ENCODE data around the gene DMXL2.

DNA sequence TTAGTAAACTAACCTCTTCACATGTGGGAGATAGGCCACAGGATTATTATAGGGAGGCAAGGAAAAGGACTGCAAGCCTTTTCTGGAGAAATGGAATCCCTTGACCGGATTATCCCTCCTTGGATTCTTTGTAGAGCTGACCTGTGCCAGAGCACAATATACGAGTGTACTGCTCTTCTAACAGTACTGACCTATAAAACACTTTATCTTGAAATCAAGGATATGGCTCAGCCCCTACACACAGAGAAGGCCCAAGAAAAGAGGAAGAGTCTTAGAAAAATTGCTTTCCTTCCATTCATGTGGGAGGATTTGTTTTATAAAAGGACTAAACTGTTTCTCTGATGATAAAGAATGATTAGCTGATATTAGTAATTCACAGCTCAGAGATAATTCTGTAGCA lies 42.2 kb downstream of the DMXL2 start:
- TF ChIP-seq, protein P1, sequence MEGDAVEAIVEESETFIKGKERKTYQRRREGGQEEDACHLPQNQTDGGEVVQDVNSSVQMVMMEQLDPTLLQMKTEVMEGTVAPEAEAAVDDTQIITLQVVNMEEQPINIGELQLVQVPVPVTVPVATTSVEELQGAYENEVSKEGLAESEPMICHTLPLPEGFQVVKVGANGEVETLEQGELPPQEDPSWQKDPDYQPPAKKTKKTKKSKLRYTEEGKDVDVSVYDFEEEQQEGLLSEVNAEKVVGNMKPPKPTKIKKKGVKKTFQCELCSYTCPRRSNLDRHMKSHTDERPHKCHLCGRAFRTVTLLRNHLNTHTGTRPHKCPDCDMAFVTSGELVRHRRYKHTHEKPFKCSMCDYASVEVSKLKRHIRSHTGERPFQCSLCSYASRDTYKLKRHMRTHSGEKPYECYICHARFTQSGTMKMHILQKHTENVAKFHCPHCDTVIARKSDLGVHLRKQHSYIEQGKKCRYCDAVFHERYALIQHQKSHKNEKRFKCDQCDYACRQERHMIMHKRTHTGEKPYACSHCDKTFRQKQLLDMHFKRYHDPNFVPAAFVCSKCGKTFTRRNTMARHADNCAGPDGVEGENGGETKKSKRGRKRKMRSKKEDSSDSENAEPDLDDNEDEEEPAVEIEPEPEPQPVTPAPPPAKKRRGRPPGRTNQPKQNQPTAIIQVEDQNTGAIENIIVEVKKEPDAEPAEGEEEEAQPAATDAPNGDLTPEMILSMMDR (conservative IDR thresholded peaks at IDR 0.05), result no peak
- no peak for TF ChIP-seq ZFX (IDR thresholded peaks at IDR 0.05)
